Measurements from ENCODE around the gene BCAS3. TPM values are rescaled to one million over a fixed set of nuclear protein-coding genes. Genes with fewer than 3 reads are reported as not detected.
"Not testable (repeated sequence)": the region's sequence is repeated elsewhere in the genome, so short reads cannot be mapped to it uniquely, and the experiment has no call there.

BCAS3 gene
- total RNA-seq, 1 donor from 2014 or later, result 35.7 TPM

DNA sequence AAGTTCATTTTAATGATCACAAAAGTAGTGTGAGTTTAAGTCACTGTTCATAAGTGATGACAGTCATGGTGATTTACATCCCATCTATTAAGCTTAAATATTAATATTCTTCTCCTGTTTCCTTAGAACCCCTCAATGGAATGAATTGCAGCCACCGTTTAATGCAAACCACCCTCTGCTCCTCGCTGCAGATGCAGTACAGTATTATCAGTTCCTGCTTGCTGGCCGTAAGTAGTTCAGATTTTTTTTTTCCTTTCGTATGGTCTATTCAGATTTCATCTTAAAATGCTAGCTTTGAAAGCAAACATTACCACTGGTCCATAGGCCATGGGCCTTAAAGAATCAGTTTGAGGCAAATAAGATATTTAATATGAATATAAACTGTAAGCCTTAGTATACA is 363.0 kb downstream of the BCAS3 start:
- peaks cover 4% of the 10 kb centered on the region for H3K9me3 Mint-ChIP-seq (ENCODE audit: unreplicated experiment)
- no peaks in the 10 kb centered on the region for H3K4me1 Mint-ChIP-seq (ENCODE audit: unreplicated experiment)
- no peak overlapping the region for H3K27ac Mint-ChIP-seq (ENCODE audit: unreplicated experiment)
- no peaks in the 10 kb centered on the region for H3K27me3 Mint-ChIP-seq (ENCODE audit: unreplicated experiment)
- H3K36me3 Mint-ChIP-seq (ENCODE audit: unreplicated experiment), result peaks cover 16% of the 10 kb centered on the region
- TF ChIP-seq, protein P1, sequence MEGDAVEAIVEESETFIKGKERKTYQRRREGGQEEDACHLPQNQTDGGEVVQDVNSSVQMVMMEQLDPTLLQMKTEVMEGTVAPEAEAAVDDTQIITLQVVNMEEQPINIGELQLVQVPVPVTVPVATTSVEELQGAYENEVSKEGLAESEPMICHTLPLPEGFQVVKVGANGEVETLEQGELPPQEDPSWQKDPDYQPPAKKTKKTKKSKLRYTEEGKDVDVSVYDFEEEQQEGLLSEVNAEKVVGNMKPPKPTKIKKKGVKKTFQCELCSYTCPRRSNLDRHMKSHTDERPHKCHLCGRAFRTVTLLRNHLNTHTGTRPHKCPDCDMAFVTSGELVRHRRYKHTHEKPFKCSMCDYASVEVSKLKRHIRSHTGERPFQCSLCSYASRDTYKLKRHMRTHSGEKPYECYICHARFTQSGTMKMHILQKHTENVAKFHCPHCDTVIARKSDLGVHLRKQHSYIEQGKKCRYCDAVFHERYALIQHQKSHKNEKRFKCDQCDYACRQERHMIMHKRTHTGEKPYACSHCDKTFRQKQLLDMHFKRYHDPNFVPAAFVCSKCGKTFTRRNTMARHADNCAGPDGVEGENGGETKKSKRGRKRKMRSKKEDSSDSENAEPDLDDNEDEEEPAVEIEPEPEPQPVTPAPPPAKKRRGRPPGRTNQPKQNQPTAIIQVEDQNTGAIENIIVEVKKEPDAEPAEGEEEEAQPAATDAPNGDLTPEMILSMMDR (IDR thresholded peaks at IDR 0.05), result no peak
- no peak for DNase-seq (ENCODE audit: extremely low spot score, unreplicated experiment)
- H3K4me3 Mint-ChIP-seq (ENCODE audit: unreplicated experiment), result no peak overlapping the region

DNA sequence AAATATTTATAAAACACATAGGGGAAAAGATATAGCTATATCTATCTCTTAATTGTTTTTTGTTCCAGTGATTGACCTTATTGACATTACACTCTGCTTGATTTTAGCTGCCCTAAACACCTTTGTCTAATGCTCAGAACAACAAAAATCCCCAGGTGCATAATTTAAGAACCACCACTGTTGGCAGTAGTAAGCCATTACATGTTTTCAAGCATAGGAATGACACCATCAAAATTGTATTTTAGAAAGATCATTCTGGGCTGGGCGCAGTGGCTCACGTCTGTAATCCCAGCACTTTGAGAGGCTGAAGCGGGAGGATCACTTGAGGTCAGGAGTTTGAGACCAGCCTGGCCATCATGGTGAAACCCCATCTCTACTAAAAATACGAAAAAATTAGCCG is 364.7 kb downstream of the BCAS3 start:
- H3K27me3 Mint-ChIP-seq (ENCODE audit: unreplicated experiment); DNase-seq (ENCODE audit: extremely low spot score, unreplicated experiment); H3K4me1 Mint-ChIP-seq (ENCODE audit: unreplicated experiment); H3K27ac Mint-ChIP-seq (ENCODE audit: unreplicated experiment); H3K9me3 Mint-ChIP-seq (ENCODE audit: unreplicated experiment); H3K4me3 Mint-ChIP-seq (ENCODE audit: unreplicated experiment): not testable (repeated sequence)
- H3K36me3 Mint-ChIP-seq (ENCODE audit: unreplicated experiment), result peaks cover 20% of the 10 kb centered on the region

DNA sequence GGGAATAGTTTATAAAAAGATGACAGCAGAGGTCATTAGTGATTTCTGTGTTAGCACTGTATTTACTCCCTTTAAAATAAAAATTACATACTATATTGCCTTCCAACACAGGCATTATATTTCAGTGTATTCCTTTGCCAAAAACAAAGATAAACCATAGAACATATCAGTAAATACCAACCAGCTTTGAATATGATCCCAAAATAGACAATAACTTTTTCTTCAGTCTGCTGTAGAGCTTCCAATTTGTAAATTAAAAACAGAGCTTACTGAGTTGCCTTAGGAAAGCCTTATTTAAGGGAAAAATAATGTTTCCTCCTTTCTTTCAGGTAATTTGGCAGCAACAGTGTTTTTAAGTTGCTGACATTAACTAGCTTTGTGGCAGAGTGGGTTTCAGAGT is 369.9 kb downstream of the BCAS3 start:
- H3K4me3 Mint-ChIP-seq (ENCODE audit: unreplicated experiment), result no peak overlapping the region
- H3K4me1 Mint-ChIP-seq (ENCODE audit: unreplicated experiment), result no peaks in the 10 kb centered on the region
- TF ChIP-seq, protein P1 (IDR thresholded peaks at IDR 0.05), result no peak
- H3K27ac Mint-ChIP-seq (ENCODE audit: unreplicated experiment), result no peak overlapping the region
- no peaks in the 10 kb centered on the region for H3K9me3 Mint-ChIP-seq (ENCODE audit: unreplicated experiment)
- no peak for DNase-seq (ENCODE audit: extremely low spot score, unreplicated experiment)
- H3K36me3 Mint-ChIP-seq (ENCODE audit: unreplicated experiment), result peaks cover 4% of the 10 kb centered on the region
- H3K27me3 Mint-ChIP-seq (ENCODE audit: unreplicated experiment), result no peaks in the 10 kb centered on the region

DNA sequence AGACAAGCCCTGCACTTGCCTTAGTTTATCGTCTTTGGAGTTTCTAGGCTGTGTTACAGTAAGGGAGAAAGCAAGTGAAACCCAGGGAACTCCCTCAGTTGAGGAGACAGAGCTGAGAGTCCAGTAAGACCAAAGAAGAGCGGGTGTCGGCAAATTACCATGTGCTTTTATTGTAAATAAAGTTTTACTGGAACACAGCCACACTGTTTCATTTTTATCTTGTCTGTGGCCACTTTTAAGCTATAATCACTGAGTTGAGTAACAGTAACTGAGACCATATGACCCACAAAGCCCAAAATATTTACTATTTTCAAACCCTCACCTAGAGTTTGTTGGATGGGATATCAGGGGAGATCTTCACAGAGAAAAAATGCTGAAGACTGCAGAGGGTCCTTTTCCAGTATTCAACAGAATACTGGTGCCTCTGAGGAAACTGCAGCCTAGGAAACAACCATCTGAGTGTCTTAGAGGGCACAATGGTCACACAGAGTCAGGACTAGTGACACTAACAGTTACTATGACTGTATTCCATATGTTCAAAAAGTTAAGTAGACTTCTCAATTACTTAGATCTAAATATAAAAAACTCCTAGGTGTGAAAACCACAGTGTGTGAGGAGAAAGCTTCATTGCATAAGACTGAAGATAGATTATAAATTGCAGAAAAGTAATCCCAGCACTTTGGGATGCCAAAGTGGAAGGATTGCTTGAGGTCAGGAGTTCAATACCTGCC is 370.9 kb downstream of the BCAS3 start:
- peaks cover 7% of the 10 kb centered on the region for H3K36me3 Mint-ChIP-seq (ENCODE audit: unreplicated experiment)
- no peak for DNase-seq (ENCODE audit: extremely low spot score, unreplicated experiment)
- TF ChIP-seq, protein P1 (IDR thresholded peaks at IDR 0.05), result no peak
- no peak overlapping the region for H3K4me3 Mint-ChIP-seq (ENCODE audit: unreplicated experiment)
- no peaks in the 10 kb centered on the region for H3K27me3 Mint-ChIP-seq (ENCODE audit: unreplicated experiment)
- no peaks in the 10 kb centered on the region for H3K9me3 Mint-ChIP-seq (ENCODE audit: unreplicated experiment)
- H3K4me1 Mint-ChIP-seq (ENCODE audit: unreplicated experiment), result peaks cover 1% of the 10 kb centered on the region
- no peak overlapping the region for H3K27ac Mint-ChIP-seq (ENCODE audit: unreplicated experiment)

DNA sequence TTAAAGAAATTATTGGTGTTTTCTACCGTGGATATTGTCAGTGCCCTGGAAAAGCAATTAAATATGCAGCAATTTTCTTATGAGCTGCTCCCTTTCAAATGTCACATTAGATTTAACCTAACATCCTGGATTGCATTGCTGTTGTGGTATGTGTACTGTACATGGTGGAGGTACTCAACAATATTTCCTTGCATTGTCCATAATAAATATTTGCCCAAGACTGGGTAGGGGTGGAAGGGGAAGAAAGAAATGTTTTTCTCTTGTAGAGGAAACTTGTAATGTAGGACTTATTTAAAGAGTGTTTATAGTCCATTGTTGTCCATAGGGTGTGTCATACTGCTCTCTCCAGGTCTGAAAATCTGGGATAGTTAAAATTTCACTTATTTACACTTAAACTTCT is 375.8 kb downstream of the BCAS3 start:
- H3K4me1 Mint-ChIP-seq (ENCODE audit: unreplicated experiment), result peaks cover 3% of the 10 kb centered on the region
- DNase-seq (ENCODE audit: extremely low spot score, unreplicated experiment), result no peak
- H3K9me3 Mint-ChIP-seq (ENCODE audit: unreplicated experiment), result no peaks in the 10 kb centered on the region
- no peak overlapping the region for H3K27ac Mint-ChIP-seq (ENCODE audit: unreplicated experiment)
- peaks cover 4% of the 10 kb centered on the region for H3K36me3 Mint-ChIP-seq (ENCODE audit: unreplicated experiment)
- H3K27me3 Mint-ChIP-seq (ENCODE audit: unreplicated experiment), result no peaks in the 10 kb centered on the region
- TF ChIP-seq, protein P1 (IDR thresholded peaks at IDR 0.05), result no peak
- no peak overlapping the region for H3K4me3 Mint-ChIP-seq (ENCODE audit: unreplicated experiment)
